Nephron (organoid): ENCODE measurements around the gene AMT.
"Not testable (repeated sequence)": the region's sequence is repeated elsewhere in the genome, so short reads cannot be mapped to it uniquely, and the experiment has no call there.

Source experiments
- H3K27ac Mint-ChIP-seq, 3 experiments: 2 replicates each; pipeline ENCODE4 v1.8.0; 2020; ENCODE audit warnings: mixed read lengths in 3 of 3, mild to moderate bottlenecking in 2 of 3, moderate library complexity in 1 of 3
- H3K27me3 Mint-ChIP-seq: 2 replicates; pipeline ENCODE4 v1.8.0; 2021; ENCODE audit warnings: low read depth, mild to moderate bottlenecking, moderate library complexity, mixed read lengths
- H3K36me3 Mint-ChIP-seq: 2 replicates; pipeline ENCODE4 v1.8.0; 2020; ENCODE audit warnings: low read depth, mixed read lengths
- H3K4me1 Mint-ChIP-seq: 2 replicates; pipeline ENCODE4 v1.8.0; 2020; ENCODE audit warnings: mixed read lengths
- H3K4me3 Mint-ChIP-seq, 3 experiments: 2 replicates each; pipeline ENCODE4 v1.8.0; 2020; ENCODE audit warnings: mild to moderate bottlenecking in 3 of 3, mixed read lengths in 3 of 3, moderate library complexity in 2 of 3
- H3K9me3 Mint-ChIP-seq: 2 replicates; pipeline ENCODE4 v1.8.0; 2020; ENCODE audit warnings: mixed read lengths
- CTCF ChIP-seq, 3 experiments: fragments of 200-600 bp; sonication (generic); IDR thresholded peaks; one replicate each; pipeline ENCODE4 v1.5.0; 2021; ENCODE audit warnings: antibody characterized with exemption in 3 of 3; ENCODE audit not compliant: unreplicated experiment in 3 of 3

The AMT gene

GRCh38 chr3:49411535-49411967 lies 10.7 kb downstream of the AMT start:
- TF ChIP-seq CTCF (IDR thresholded peaks at IDR 0.05; ENCODE audit: unreplicated experiment in 3 of 3), result no peak
- peaks cover 8% of the 10 kb centered on the region for H3K36me3 Mint-ChIP-seq
- H3K27ac Mint-ChIP-seq, result peak overlapping the region; percentile 49 to 98 (median 86)
- H3K9me3 Mint-ChIP-seq, result no peaks in the 10 kb centered on the region
- peak overlapping the region; percentile 92 to 99 (median 97) for H3K4me3 Mint-ChIP-seq
- peaks cover 50% of the 10 kb centered on the region for H3K4me1 Mint-ChIP-seq
- H3K27me3 Mint-ChIP-seq, result no peaks in the 10 kb centered on the region

- peaks cover 50% of the 10 kb centered on the region for H3K4me1 Mint-ChIP-seq
- peaks cover 5% of the 10 kb centered on the region for H3K36me3 Mint-ChIP-seq
- H3K4me3 Mint-ChIP-seq, result peak overlapping the region; percentile 92 to 99 (median 97)
- no peaks in the 10 kb centered on the region for H3K9me3 Mint-ChIP-seq
- H3K27ac Mint-ChIP-seq, result peak overlapping the region; percentile 65 to 98 (median 95)
- H3K27me3 Mint-ChIP-seq, result no peaks in the 10 kb centered on the region
- TF ChIP-seq CTCF (IDR thresholded peaks at IDR 0.05; ENCODE audit: unreplicated experiment in 3 of 3), result no peak
These were observed 11.3 kb downstream of the AMT start for GRCh38 chr3:49410846-49411534.

GRCh38 chr3:49410066-49410845 lies 12.0 kb downstream of the AMT start:
- no peak for TF ChIP-seq CTCF (IDR thresholded peaks at IDR 0.05; ENCODE audit: unreplicated experiment in 3 of 3)
- Mint-ChIP-seq H3K4me1 (peaks cover 54% of the 10 kb centered on the region), H3K36me3 (peaks cover 8% of the 10 kb centered on the region), H3K4me3 (peak overlapping the region; percentile 92 to 99 (median 97)), H3K27ac (peak overlapping the region; percentile 65 to 98 (median 95)), H3K9me3 (no peaks in the 10 kb centered on the region), H3K27me3 (no peaks in the 10 kb centered on the region)

GRCh38 chr3:49406571-49407565 lies 15.4 kb downstream of the AMT start:
- peak overlapping the region; percentile 27 to 76 (median 70) for H3K27ac Mint-ChIP-seq
- H3K4me1 Mint-ChIP-seq, result peaks cover 41% of the 10 kb centered on the region
- no peak for TF ChIP-seq CTCF (IDR thresholded peaks at IDR 0.05; ENCODE audit: unreplicated experiment in 3 of 3)

GRCh38 chr3:49405570-49405969 lies 16.7 kb downstream of the AMT start:
- H3K4me3 Mint-ChIP-seq, result not testable (repeated sequence)
- Mint-ChIP-seq H3K4me1 (peaks cover 39% of the 10 kb centered on the region), H3K36me3 (peaks cover 16% of the 10 kb centered on the region)

More at GRCh38 chr3:49406571-49407565, 15.4 kb downstream of the AMT start:
- Mint-ChIP-seq H3K27me3 (no peaks in the 10 kb centered on the region), H3K9me3 (no peaks in the 10 kb centered on the region), H3K36me3 (peaks cover 12% of the 10 kb centered on the region), H3K4me3 (no peak overlapping the region)

More at GRCh38 chr3:49405570-49405969, 16.7 kb downstream of the AMT start:
- not testable (repeated sequence) for H3K27me3 Mint-ChIP-seq, H3K9me3 Mint-ChIP-seq
- peak overlapping the region; percentile 18 to 76 (median 27) for H3K27ac Mint-ChIP-seq
